ENCODE measurements around the gene ADORA3.

- TF ChIP-seq POLR2A (IDR thresholded peaks at IDR 0.05; ENCODE audit: low read depth, low read length) (no peak), SPI1 (IDR thresholded peaks at IDR 0.05; ENCODE audit: low read depth, low read length) (no peak), POU2F2 (IDR thresholded peaks at IDR 0.05; ENCODE audit: low read depth, low read length) (no peak), TAF1 (IDR thresholded peaks at IDR 0.05; ENCODE audit: low read depth, low read length) (no peak)
These were observed 35.1 kb upstream of the ADORA3 start for GRCh38 chr1:111538343-111539025.

Measured in GM12891 (cell line).